HG03108 (cell line): ENCODE data around the gene PFDN2.
"Not testable (repeated sequence)": the region's sequence is repeated elsewhere in the genome, so short reads cannot be mapped to it uniquely, and the experiment has no call there.

Source experiments
- ATAC-seq: cut with Tn5 transposase; IDR thresholded peaks from one replicate; pipeline ENCODE4 v1.9.1; 2021; ENCODE audit warnings: moderate library complexity; ENCODE audit not compliant: unreplicated experiment

PFDN2 gene

GRCh38 chr1:161139766-161140165, 21.9 kb upstream of the PFDN2 start:
- ATAC-seq = no peak

- no peak for ATAC-seq
Observed at GRCh38 chr1:161138431-161138830, 20.6 kb upstream of the PFDN2 start.

GRCh38 chr1:161137881-161138280, 20.0 kb upstream of the PFDN2 start:
- no peak for ATAC-seq

GRCh38 chr1:161133220-161133740, 15.4 kb upstream of the PFDN2 start:
- no peak for ATAC-seq

- peak; percentile 95 for ATAC-seq
Observed at GRCh38 chr1:161132410-161133219, 14.8 kb upstream of the PFDN2 start, which contains the start of gene DEDD. Gene DEDD (minus strand): TSS chr1:161132667. CDS start chr1:161124462, 8,205 bp downstream.

- no peak for ATAC-seq
Observed at GRCh38 chr1:161131523-161132409, 13.9 kb upstream of the PFDN2 start.

GRCh38 chr1:161130266-161130665, 12.4 kb upstream of the PFDN2 start:
- no peak for ATAC-seq

- no peak for ATAC-seq
Observed at GRCh38 chr1:161128591-161129420, 11.0 kb upstream of the PFDN2 start.

- no peak for ATAC-seq
Observed at GRCh38 chr1:161127649-161128048, 9.8 kb upstream of the PFDN2 start.

- ATAC-seq = no peak
Observed at GRCh38 chr1:161122967-161123366, 5.1 kb upstream of the PFDN2 start.

GRCh38 chr1:161121834-161122233, 4.0 kb upstream of the PFDN2 start:
- no peak for ATAC-seq

GRCh38 chr1:161121042-161121650, 3.3 kb upstream of the PFDN2 start:
- ATAC-seq = no peak

GRCh38 chr1:161119092-161119903, 1.5 kb upstream of the PFDN2 start:
- peak; percentile 40 for ATAC-seq

GRCh38 chr1:161115961-161116360, 1.9 kb downstream of the PFDN2 start:
- not testable (repeated sequence) for ATAC-seq

- no peak for ATAC-seq
Observed at GRCh38 chr1:161115132-161115711, 2.6 kb downstream of the PFDN2 start.

GRCh38 chr1:161114556-161114955, 3.3 kb downstream of the PFDN2 start:
- no peak for ATAC-seq

- ATAC-seq = no peak
Observed at GRCh38 chr1:161113915-161114314, 3.9 kb downstream of the PFDN2 start.

- no peak for ATAC-seq
Observed at GRCh38 chr1:161111527-161111926, 6.3 kb downstream of the PFDN2 start.

GRCh38 chr1:161111117-161111516, 6.7 kb downstream of the PFDN2 start:
- ATAC-seq = no peak
